ENCODE results near the gene TUBA1B.
A peak's percentile ranks its signal among the peaks of the same experiment; 100 is the strongest.

TUBA1B gene

GRCh38 chr12:49098703-49099102 lies 32.5 kb downstream of the TUBA1B start:
- H3K27ac ChIP-seq: no peak overlapping the region
- TF ChIP-seq, protein P1, sequence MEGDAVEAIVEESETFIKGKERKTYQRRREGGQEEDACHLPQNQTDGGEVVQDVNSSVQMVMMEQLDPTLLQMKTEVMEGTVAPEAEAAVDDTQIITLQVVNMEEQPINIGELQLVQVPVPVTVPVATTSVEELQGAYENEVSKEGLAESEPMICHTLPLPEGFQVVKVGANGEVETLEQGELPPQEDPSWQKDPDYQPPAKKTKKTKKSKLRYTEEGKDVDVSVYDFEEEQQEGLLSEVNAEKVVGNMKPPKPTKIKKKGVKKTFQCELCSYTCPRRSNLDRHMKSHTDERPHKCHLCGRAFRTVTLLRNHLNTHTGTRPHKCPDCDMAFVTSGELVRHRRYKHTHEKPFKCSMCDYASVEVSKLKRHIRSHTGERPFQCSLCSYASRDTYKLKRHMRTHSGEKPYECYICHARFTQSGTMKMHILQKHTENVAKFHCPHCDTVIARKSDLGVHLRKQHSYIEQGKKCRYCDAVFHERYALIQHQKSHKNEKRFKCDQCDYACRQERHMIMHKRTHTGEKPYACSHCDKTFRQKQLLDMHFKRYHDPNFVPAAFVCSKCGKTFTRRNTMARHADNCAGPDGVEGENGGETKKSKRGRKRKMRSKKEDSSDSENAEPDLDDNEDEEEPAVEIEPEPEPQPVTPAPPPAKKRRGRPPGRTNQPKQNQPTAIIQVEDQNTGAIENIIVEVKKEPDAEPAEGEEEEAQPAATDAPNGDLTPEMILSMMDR (conservative IDR thresholded peaks at IDR 0.05): no peak

GRCh38 chr12:49098035-49098451 lies 33.2 kb downstream of the TUBA1B start:
- TF ChIP-seq, protein P1 (conservative IDR thresholded peaks at IDR 0.05): peak; percentile 78
- no peak overlapping the region for H3K27ac ChIP-seq

DNA sequence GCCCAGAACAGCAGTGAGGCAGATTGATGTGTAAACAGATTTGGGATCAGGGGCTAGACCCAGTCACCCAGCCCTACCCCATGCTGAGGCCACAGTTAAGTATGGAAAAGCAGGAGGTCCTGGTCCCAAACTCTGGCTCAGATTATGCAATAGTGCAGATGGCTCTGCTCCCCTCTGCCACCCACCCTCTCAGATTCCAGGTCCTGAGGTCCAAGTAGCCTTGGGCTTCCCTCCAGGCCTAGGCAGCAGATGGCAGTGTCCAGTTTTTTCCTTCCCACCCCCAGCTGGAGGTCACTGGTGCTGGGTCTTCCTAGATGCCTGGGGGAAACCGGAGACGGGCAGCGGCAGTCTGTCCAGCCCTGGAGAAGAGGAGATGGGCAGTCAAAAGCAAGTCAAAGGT lies 33.8 kb downstream of the TUBA1B start:
- H3K27ac ChIP-seq: no peak overlapping the region
- TF ChIP-seq, protein P1 (conservative IDR thresholded peaks at IDR 0.05): no peak

DNA sequence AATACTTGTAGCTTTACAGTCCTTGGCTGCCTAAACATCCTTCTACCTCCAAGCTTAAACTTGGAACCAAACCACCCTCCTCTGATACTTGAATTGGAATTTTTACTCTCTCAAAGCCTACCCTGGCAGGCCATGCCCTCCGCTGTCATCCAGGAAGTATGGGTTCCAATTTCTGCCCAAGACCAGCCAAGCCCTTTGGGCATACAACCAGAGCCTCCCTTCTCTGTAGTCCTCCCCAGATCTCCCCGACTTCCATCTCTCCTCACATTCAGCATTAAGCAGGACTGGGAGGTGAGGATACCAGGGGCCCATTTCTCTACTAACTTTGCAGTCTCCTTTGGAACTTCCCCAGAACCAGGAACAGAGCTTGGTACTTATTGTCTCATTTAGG lies 36.2 kb downstream of the TUBA1B start:
- no peak overlapping the region for H3K27ac ChIP-seq
- TF ChIP-seq, protein P1 (conservative IDR thresholded peaks at IDR 0.05): no peak

DNA sequence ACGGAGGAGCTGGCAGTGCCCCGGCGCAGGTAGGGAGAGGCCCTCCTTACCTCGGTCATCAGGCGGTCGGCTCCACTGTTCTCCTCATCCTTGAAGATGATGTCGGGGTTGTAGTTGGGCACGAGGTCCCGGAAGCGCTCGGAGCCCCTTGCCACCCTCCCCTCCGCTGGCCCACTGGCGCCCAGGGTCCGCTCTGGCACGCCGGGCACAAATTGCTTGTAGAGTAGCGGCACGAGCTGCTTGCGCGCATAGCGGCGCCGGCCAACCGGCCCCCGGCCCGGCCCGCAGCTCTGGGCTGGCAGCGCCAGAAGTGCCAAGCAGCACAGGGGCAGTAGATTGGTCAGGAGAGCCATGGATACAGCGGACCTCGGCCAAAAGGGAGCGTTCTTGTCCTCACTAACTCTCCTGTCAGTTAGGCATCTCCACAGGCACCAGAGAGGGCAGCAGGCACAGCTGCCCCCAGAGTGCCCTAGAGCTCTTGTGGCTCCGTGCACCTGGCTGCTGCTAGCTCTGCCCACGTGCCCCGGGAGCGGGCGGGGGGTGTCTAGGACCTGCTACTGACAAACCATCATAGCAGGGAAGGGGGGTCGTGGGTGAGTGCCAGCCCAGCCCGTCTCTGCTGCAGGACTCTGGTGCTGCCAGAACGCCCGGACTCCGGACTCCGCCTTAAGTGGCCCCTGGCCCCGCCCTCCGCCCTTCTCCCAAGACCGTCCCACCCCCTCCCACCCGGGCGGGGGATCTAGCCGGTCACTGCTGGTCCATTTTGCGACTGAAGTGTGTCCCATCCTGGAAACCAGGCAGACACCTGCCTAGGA lies 36.8 kb downstream of the TUBA1B start, which contains the start of gene DHH:
Gene DHH (minus strand): TSS at position 642 of the 815 bp plus-strand sequence. CDS start 289 bp downstream, at position 353.
- no peak within 1 kb of the TSS for H3K27ac ChIP-seq
- TF ChIP-seq, protein P1 (conservative IDR thresholded peaks at IDR 0.05): no peak

DNA sequence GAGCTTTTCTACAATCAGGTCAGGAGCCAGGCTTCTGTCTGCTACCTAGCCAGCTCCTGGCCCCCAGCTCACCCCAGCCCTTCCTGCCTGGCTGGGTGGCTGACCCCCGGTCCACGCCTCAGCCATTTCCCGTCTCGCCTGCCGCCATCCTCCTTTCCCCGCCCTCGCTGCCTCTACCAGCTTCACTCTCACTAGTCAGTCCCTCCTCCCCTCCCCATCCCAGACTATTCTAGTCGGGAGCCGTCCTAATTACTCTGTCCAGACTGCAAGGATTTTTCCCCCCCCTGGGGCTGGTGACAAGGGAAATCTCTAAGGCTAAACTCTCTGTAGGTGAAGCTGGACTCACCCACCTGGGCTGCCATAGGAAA lies 37.4 kb downstream of the TUBA1B start:
- TF ChIP-seq, protein P1 (conservative IDR thresholded peaks at IDR 0.05): no peak
- H3K27ac ChIP-seq: no peak overlapping the region

GRCh38 chr12:49092816-49093406 lies 38.3 kb downstream of the TUBA1B start:
- TF ChIP-seq, protein P1 (conservative IDR thresholded peaks at IDR 0.05): no peak
- H3K27ac ChIP-seq: no peak overlapping the region
